MCF 10A (cell line): Measurements from ENCODE around the gene RNF227. TPM values are rescaled to one million over a fixed set of nuclear protein-coding genes. Genes with fewer than 3 reads are reported as not detected.

Experiments
- BruUV-seq: library from RNA; stranded (reverse); fragments of 400-500 nt; replicated peaks from 2 replicates; lab custom pipeline; 2021; lab: Mats Ljungman, UMichigan
- CTCF ChIA-PET: fragments of 300-600 bp; sonication (Branson Sonifier 250); formaldehyde crosslinking; extraction: SDS; loops from one replicate; lab custom pipeline; 2021; ENCODE audit warnings: antibody characterized with exemption, inconsistent platforms; lab: Yijun Ruan, JAX
- POLR2A ChIA-PET: fragments of 300-600, 350-650 bp; sonication (Branson Sonifier 250); formaldehyde crosslinking; extraction: SDS; loops from one replicate; lab custom pipeline; 2020; ENCODE audit warnings: antibody characterized with exemption, inconsistent platforms; lab: Yijun Ruan, JAX
- DNase-seq: peaks from one replicate; pipeline ENCODE4 v3.0.0-alpha.2; 2018; ENCODE audit not compliant: unreplicated experiment
- H3K27ac Mint-ChIP-seq: one replicate; pipeline ENCODE4 v1.8.0; 2022; ENCODE audit warnings: mild to moderate bottlenecking, low read depth, mixed read lengths; ENCODE audit not compliant: unreplicated experiment
- H3K27me3 Mint-ChIP-seq: one replicate; pipeline ENCODE4 v1.8.0; 2022; ENCODE audit warnings: mixed read lengths; ENCODE audit not compliant: insufficient read depth, unreplicated experiment
- H3K36me3 Mint-ChIP-seq: one replicate; pipeline ENCODE4 v1.8.0; 2022; ENCODE audit warnings: mild to moderate bottlenecking, moderate library complexity, mixed read lengths; ENCODE audit not compliant: insufficient read depth, unreplicated experiment
- H3K4me1 Mint-ChIP-seq: one replicate; pipeline ENCODE4 v1.8.0; 2022; ENCODE audit warnings: mixed read lengths; ENCODE audit not compliant: insufficient read depth, unreplicated experiment
- H3K4me3 Mint-ChIP-seq: one replicate; pipeline ENCODE4 v1.8.0; 2022; ENCODE audit warnings: mild to moderate bottlenecking, moderate library complexity, mixed read lengths; ENCODE audit not compliant: unreplicated experiment
- H3K9me3 Mint-ChIP-seq: one replicate; pipeline ENCODE4 v1.8.0; 2022; ENCODE audit warnings: mixed read lengths; ENCODE audit not compliant: unreplicated experiment
- intact Hi-C: fragments of 100-400 bp; cut with micrococcal nuclease; formaldehyde crosslinking; loops from 2 replicates; pipeline ENCODE4 v1.14.1; 2022
- total RNA-seq: library from RNA; stranded (reverse); gene quantifications from 2 replicates; pipeline ENCODE4 v1.2.3, GENCODE V29; 2022
- TF ChIP-seq, protein P1 (sequence below): fragments of 200-600 bp; IDR thresholded peaks from one replicate; pipeline ENCODE4 v1.8.0; 2022; ENCODE audit warnings: antibody characterized with exemption, mild to moderate bottlenecking; ENCODE audit not compliant: unreplicated experiment

RNF227 gene
- total RNA-seq, 1 experiment from 2014 or later, result 7.4 TPM

DNA sequence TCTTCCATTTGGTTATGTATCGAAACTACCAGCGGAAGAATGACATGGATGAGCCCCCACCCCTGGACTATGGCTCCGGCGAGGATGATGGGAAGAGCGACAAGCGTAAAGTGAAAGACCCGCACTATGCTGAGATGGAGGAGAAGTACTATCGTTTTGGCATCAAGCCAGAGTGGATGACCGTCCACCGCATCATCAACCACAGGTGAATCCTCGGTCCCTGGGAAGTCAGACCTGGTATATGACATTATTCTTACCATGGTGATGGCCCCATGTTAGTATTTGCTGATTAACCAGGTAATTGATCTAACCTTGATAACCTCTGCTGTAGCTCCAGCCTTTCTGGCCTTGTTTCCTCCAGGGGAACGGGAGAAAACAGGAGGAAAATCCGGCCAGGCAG is 19.0 kb downstream of the RNF227 start:
- peaks cover 4% of the 10 kb centered on the region for H3K4me1 Mint-ChIP-seq
- DNase-seq, result no peak
- ChIA-PET CTCF (interaction anchor here (0.6 to 2.8 kb wide), 17 partner anchors 8 to 408 kb away, joined by 3 to 60 read pairs (median 4); partner anchors contain the start of gene CHD3), POLR2A (interaction anchor here (0.6 to 1.2 kb wide), 2 partner anchors 9 to 145 kb away, joined by 3 read pairs; no protein-coding TSS in a partner anchor)
- peaks cover 90% of the 10 kb centered on the region for H3K36me3 Mint-ChIP-seq
- TF ChIP-seq, protein P1, sequence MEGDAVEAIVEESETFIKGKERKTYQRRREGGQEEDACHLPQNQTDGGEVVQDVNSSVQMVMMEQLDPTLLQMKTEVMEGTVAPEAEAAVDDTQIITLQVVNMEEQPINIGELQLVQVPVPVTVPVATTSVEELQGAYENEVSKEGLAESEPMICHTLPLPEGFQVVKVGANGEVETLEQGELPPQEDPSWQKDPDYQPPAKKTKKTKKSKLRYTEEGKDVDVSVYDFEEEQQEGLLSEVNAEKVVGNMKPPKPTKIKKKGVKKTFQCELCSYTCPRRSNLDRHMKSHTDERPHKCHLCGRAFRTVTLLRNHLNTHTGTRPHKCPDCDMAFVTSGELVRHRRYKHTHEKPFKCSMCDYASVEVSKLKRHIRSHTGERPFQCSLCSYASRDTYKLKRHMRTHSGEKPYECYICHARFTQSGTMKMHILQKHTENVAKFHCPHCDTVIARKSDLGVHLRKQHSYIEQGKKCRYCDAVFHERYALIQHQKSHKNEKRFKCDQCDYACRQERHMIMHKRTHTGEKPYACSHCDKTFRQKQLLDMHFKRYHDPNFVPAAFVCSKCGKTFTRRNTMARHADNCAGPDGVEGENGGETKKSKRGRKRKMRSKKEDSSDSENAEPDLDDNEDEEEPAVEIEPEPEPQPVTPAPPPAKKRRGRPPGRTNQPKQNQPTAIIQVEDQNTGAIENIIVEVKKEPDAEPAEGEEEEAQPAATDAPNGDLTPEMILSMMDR, result no peak
- no peak overlapping the region for H3K4me3 Mint-ChIP-seq
- H3K9me3 Mint-ChIP-seq, result no peaks in the 10 kb centered on the region
- H3K27me3 Mint-ChIP-seq, result no peaks in the 10 kb centered on the region
- intact Hi-C loops, result loop anchor here (1.0 kb wide), 1 partner anchor 35 kb away; no protein-coding TSS in a partner anchor
- BruUV-seq, result no TSS peak
- H3K27ac Mint-ChIP-seq, result no peak overlapping the region

DNA sequence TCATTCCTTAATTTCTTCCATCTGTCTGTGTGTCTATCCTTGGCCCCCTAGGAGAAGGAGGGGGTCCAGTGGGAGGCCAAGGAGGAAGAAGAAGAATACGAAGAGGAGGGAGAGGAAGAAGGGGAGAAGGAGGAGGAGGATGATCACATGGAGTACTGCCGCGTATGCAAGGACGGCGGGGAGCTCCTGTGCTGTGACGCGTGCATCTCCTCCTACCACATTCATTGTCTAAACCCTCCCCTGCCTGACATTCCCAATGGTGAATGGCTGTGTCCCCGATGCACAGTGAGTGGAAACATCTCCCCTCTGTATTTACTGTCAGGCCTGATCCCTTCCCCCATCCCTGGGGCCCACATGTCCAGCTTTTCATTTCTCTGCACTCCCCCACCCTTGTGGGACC is 21.2 kb downstream of the RNF227 start:
- ChIA-PET CTCF (interaction anchor here (0.5 to 0.6 kb wide), 2 partner anchors 41 to 1078 kb away, joined by 4 to 6 read pairs; no protein-coding TSS in a partner anchor), POLR2A (no interaction called here)
- H3K27ac Mint-ChIP-seq, result no peak overlapping the region
- H3K9me3 Mint-ChIP-seq, result no peaks in the 10 kb centered on the region
- intact Hi-C loops, result no loop called here
- no peak for DNase-seq
- TF ChIP-seq, protein P1, result no peak
- no peak overlapping the region for H3K4me3 Mint-ChIP-seq
- H3K36me3 Mint-ChIP-seq, result peaks cover 90% of the 10 kb centered on the region
- H3K4me1 Mint-ChIP-seq, result peaks cover 4% of the 10 kb centered on the region
- BruUV-seq, result TSS peak; percentile 32
- no peaks in the 10 kb centered on the region for H3K27me3 Mint-ChIP-seq

DNA sequence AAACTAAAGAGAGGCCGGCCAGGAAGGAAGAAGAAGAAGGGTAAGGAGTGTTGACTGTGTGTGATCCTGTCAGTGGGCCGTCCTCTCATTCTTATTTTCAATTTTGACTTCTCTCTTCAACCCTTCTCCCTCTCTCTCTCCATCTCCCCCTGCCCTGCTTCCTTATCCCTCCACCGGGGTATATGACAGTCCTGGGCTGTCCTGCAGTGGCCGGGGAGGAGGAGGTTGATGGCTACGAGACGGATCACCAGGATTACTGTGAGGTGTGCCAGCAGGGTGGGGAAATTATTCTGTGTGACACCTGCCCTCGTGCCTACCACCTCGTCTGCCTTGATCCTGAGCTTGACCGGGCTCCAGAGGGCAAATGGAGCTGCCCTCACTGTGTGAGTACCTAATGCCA is 21.9 kb downstream of the RNF227 start:
- Mint-ChIP-seq H3K4me3 (no peak overlapping the region), H3K4me1 (peaks cover 4% of the 10 kb centered on the region), H3K9me3 (no peaks in the 10 kb centered on the region), H3K36me3 (peaks cover 90% of the 10 kb centered on the region), H3K27me3 (no peaks in the 10 kb centered on the region), H3K27ac (peak overlapping the region; percentile 49)
- no peak for DNase-seq
- intact Hi-C loops, result no loop called here
- TF ChIP-seq, protein P1, result no peak
- ChIA-PET POLR2A (no interaction called here), CTCF (no interaction called here)
- BruUV-seq, result no TSS peak

DNA sequence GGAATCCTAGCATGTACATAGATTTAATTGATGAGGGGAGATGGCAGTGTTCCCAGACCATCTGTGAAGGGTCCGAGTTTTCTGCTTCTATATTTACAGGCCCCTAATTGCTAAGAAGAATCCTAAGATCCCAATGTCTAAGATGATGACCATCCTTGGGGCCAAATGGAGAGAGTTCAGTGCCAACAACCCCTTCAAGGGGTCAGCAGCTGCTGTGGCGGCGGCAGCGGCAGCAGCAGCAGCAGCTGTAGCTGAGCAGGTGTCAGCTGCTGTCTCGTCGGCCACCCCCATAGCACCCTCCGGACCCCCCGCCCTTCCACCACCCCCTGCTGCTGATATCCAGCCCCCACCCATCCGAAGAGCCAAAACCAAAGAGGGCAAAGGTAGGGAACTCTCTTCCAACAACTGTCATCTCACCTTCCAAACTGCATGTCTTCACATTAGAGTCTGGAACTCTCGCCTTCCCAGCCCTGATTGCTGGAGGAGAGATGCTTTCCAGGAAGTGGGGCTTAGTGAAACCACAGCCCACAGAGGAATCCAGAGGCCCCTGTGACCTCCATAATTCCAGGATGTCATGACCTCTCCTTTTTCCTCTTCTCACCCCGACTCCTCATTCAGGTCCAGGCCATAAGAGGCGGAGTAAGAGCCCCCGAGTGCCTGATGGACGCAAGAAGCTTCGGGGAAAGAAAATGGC is 22.8 kb downstream of the RNF227 start:
- POLR2A ChIA-PET, result no interaction called here
- Mint-ChIP-seq H3K9me3 (no peaks in the 10 kb centered on the region), H3K36me3 (peaks cover 85% of the 10 kb centered on the region), H3K4me1 (peaks cover 4% of the 10 kb centered on the region), H3K4me3 (no peak overlapping the region), H3K27me3 (no peaks in the 10 kb centered on the region), H3K27ac (no peak overlapping the region)
- intact Hi-C loops, result no loop called here
- CTCF ChIA-PET, result interaction anchor here (1.5 kb wide), 1 partner anchor 20 kb away, joined by 3 read pairs; no protein-coding TSS in a partner anchor
- no TSS peak for BruUV-seq
- TF ChIP-seq, protein P1, result no peak
- no peak for DNase-seq
